GM12865 (cell line): ENCODE results near the gene C1orf146.

ENCODE experiments used
- DNase-seq: peaks from one replicate; pipeline ENCODE4 v3.0.0; 2010; ENCODE audit warnings: low read depth
- H3K4me3 ChIP-seq: 2 replicates; pipeline ENCODE4 v1.5.1; 2011; ENCODE audit warnings: mild to moderate bottlenecking, low read depth, low read length, control low read depth
- CTCF ChIP-seq: IDR thresholded peaks from 2 replicates; pipeline ENCODE4 v1.5.1; 2011; ENCODE audit warnings: low read length, control low read depth, low read depth, inconsistent platforms; ENCODE audit not compliant: insufficient read depth; ENCODE audit errors: missing control alignments

C1orf146 gene

GRCh38 chr1:92191726-92192125 is 26.0 kb upstream of the C1orf146 start:
- no peak for DNase-seq
- H3K4me3 ChIP-seq: no peak overlapping the region
- TF ChIP-seq CTCF: no peak

- TF ChIP-seq CTCF: no peak
Measured at GRCh38 chr1:92192246-92192645, 25.5 kb upstream of the C1orf146 start.

GRCh38 chr1:92194511-92194910 is 23.2 kb upstream of the C1orf146 start:
- no peak overlapping the region for H3K4me3 ChIP-seq
- TF ChIP-seq CTCF: no peak
- DNase-seq: no peak

More at GRCh38 chr1:92192246-92192645, 25.5 kb upstream of the C1orf146 start:
- no peak for DNase-seq
- no peak overlapping the region for H3K4me3 ChIP-seq

GRCh38 chr1:92201973-92202372 is 15.7 kb upstream of the C1orf146 start:
- DNase-seq: no peak
- H3K4me3 ChIP-seq: no peak overlapping the region
- no peak for TF ChIP-seq CTCF

- no peak for DNase-seq
- no peak for TF ChIP-seq CTCF
- H3K4me3 ChIP-seq: no peak overlapping the region
Measured at GRCh38 chr1:92203105-92203504, 14.6 kb upstream of the C1orf146 start.

GRCh38 chr1:92210701-92211100 is 7.0 kb upstream of the C1orf146 start:
- H3K4me3 ChIP-seq: no peak overlapping the region
- no peak for TF ChIP-seq CTCF
- no peak for DNase-seq

GRCh38 chr1:92211166-92211565 is 6.5 kb upstream of the C1orf146 start:
- no peak for TF ChIP-seq CTCF
- DNase-seq: no peak
- no peak overlapping the region for H3K4me3 ChIP-seq
